NB4 (cell line): Measurements from ENCODE around the gene MAGI1.

Experiments
- CTCF ChIP-seq: IDR thresholded peaks from one replicate; pipeline ENCODE4 v1.5.1; 2012; ENCODE audit warnings: low read depth, low read length
- POLR2A ChIP-seq: IDR thresholded peaks from 2 replicates; pipeline ENCODE4 v1.6.1; 2011; ENCODE audit warnings: mild to moderate bottlenecking; ENCODE audit not compliant: insufficient read length; ENCODE audit errors: extremely low read depth

DNA sequence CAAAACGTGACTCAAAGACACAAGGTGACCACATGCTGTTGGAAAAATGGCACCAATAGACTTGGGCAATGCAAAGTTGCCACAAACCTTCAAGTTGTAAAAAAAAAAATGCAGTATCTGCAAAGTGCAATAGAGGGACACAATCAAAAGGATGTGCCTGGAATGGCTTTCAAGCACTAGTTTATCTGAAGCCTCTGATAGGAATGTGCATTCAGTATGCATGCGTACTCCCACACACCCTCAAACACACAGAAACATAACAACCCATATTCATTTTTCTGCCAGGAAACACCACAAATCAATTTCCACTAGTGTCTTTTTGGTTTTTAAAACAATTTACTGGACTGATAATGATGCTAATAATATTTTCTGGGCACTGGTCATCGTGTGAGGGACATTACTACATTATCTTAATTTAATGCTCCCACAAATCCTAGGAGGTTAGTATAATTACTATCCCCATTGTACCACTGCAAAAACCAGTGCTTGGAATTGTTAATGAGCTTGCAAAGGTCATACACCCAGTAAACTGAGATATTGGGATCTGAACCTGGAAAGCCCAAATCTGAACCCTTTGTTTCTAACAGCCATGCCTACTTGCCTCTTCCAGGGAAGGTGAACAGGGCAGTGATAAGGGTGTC is 298.7 kb downstream of the MAGI1 start:
- TF ChIP-seq CTCF (no peak), POLR2A (no peak)
